ENCODE data around the gene EMX2.
"Not testable (repeated sequence)": the region's sequence is repeated elsewhere in the genome, so short reads cannot be mapped to it uniquely, and the experiment has no call there.

EMX2 gene

GRCh38 chr10:117560942-117561341, 18.4 kb downstream of the EMX2 start:
- DNase-seq (ENCODE audit: low spot score), result no peak

- DNase-seq (ENCODE audit: low spot score), result no peak
These were observed 19.7 kb downstream of the EMX2 start for GRCh38 chr10:117562220-117562619.

- DNase-seq (ENCODE audit: low spot score), result no peak
These were observed 20.6 kb downstream of the EMX2 start for GRCh38 chr10:117562896-117563737.

GRCh38 chr10:117563780-117564179, 21.2 kb downstream of the EMX2 start:
- no peak for DNase-seq (ENCODE audit: low spot score)

GRCh38 chr10:117565068-117565467, 22.5 kb downstream of the EMX2 start:
- no peak for DNase-seq (ENCODE audit: low spot score)

GRCh38 chr10:117568334-117568733, 25.8 kb downstream of the EMX2 start:
- DNase-seq (ENCODE audit: low spot score), result no peak

GRCh38 chr10:117569610-117570390, 27.3 kb downstream of the EMX2 start:
- DNase-seq (ENCODE audit: low spot score), result no peak

- DNase-seq (ENCODE audit: low spot score), result no peak
These were observed 28.3 kb downstream of the EMX2 start for GRCh38 chr10:117570880-117571279.

- DNase-seq (ENCODE audit: low spot score), result no peak
These were observed 32.1 kb downstream of the EMX2 start for GRCh38 chr10:117574498-117575146.

- DNase-seq (ENCODE audit: low spot score), result no peak
These were observed 35.9 kb downstream of the EMX2 start for GRCh38 chr10:117578490-117578889.

- no peak for DNase-seq (ENCODE audit: low spot score)
These were observed 36.5 kb downstream of the EMX2 start for GRCh38 chr10:117578999-117579590.

- no peak for DNase-seq (ENCODE audit: low spot score)
These were observed 39.4 kb downstream of the EMX2 start for GRCh38 chr10:117581961-117582360.

GRCh38 chr10:117584831-117585230, 42.3 kb downstream of the EMX2 start:
- DNase-seq (ENCODE audit: low spot score), result not testable (repeated sequence)

- no peak for DNase-seq (ENCODE audit: low spot score)
These were observed 44.5 kb downstream of the EMX2 start for GRCh38 chr10:117587036-117587435.

- DNase-seq (ENCODE audit: low spot score), result no peak
These were observed 47.7 kb downstream of the EMX2 start for GRCh38 chr10:117590101-117590875.

GRCh38 chr10:117591043-117591442, 48.5 kb downstream of the EMX2 start:
- no peak for DNase-seq (ENCODE audit: low spot score)

- no peak for DNase-seq (ENCODE audit: low spot score)
These were observed 52.2 kb downstream of the EMX2 start for GRCh38 chr10:117594722-117595121.

GRCh38 chr10:117596706-117597105, 54.2 kb downstream of the EMX2 start:
- no peak for DNase-seq (ENCODE audit: low spot score)

GRCh38 chr10:117597216-117597615, 54.7 kb downstream of the EMX2 start:
- DNase-seq (ENCODE audit: low spot score), result no peak
